SK-N-SH (cell line): ENCODE measurements around the gene PWWP2B. TPM values are rescaled to one million over a fixed set of nuclear protein-coding genes. Genes with fewer than 3 reads are reported as not detected.

Experiments used
- CTCF ChIA-PET: fragments of 300-600, 350-600 bp; formaldehyde crosslinking; extraction: SDS; loops from one replicate; lab custom pipeline; 2021; lab: Yijun Ruan, JAX
- POLR2A ChIA-PET: fragments of 350-600 bp; sonication (Branson Sonifier 250); formaldehyde crosslinking; extraction: SDS; loops from one replicate; lab custom pipeline; 2020; ENCODE audit warnings: antibody characterized with exemption, inconsistent platforms; lab: Yijun Ruan, JAX
- DNase-seq: peaks from one replicate; pipeline ENCODE4 v3.0.0; 2012
- H2AFZ ChIP-seq: fragments of 200-600 bp; sonication (generic); 2 replicates; pipeline ENCODE4 v1.8.1; 2016; ENCODE audit warnings: antibody characterized with exemption, mild to moderate bottlenecking, low read depth
- H3F3A ChIP-seq: fragments of 200-600 bp; sonication (generic); replicated peaks from 2 replicates; pipeline ENCODE3; 2016; ENCODE audit warnings: antibody characterized with exemption, mild to moderate bottlenecking; ENCODE audit not compliant: insufficient read depth
- H3K27ac ChIP-seq, 2 experiments: fragments of 200-500 bp in 1 of 2; fragments of 200-600 bp in 1 of 2; sonication (Bioruptor generic) in 1 of 2; sonication (generic), shearing (Covaris generic) in 1 of 2; 2 replicates each; pipeline versions ENCODE4 v1.5.1 to v1.6.1; 2014 to 2016; ENCODE audit warnings: low read depth in 2 of 2, inconsistent platforms in 1 of 2, low read length in 1 of 2, mild to moderate bottlenecking in 1 of 2, mixed read lengths in 1 of 2
- H3K27me3 ChIP-seq: fragments of 200-600 bp; sonication (generic), shearing (Covaris generic); 2 replicates; pipeline ENCODE4 v1.6.1; 2016; ENCODE audit warnings: mixed run types; ENCODE audit not compliant: insufficient read depth
- H3K36me3 ChIP-seq, 2 experiments: fragments of 200-500 bp in 1 of 2; fragments of 200-600 bp in 1 of 2; sonication (Bioruptor generic) in 1 of 2; sonication (generic) in 1 of 2; replicated peaks in 1 of 2; 2 replicates each; pipeline versions ENCODE3 to v1.5.1; 2014 to 2016; ENCODE audit warnings: low read length in 1 of 2, mild to moderate bottlenecking in 1 of 2; ENCODE audit not compliant: insufficient read depth in 2 of 2, control insufficient read depth in 1 of 2
- H3K4me1 ChIP-seq, 2 experiments: fragments of 200-500 bp in 1 of 2; fragments of 200-600 bp in 1 of 2; sonication (Bioruptor generic) in 1 of 2; sonication (generic), shearing (Covaris generic) in 1 of 2; 2 replicates each; pipeline versions ENCODE4 v1.5.1 to v1.6.1; 2014 to 2016; ENCODE audit warnings: low read depth in 1 of 2, low read length in 1 of 2, mixed run types in 1 of 2; ENCODE audit not compliant: insufficient read depth in 2 of 2, control insufficient read depth in 1 of 2
- H3K4me2 ChIP-seq: fragments of 200-600 bp; sonication (generic), shearing (Covaris generic); 2 replicates; pipeline ENCODE4 v1.6.1; 2017; ENCODE audit warnings: mixed run types
- H3K4me3 ChIP-seq, 2 experiments: fragments of 200-500 bp in 1 of 2; fragments of 200-600 bp in 1 of 2; sonication (Bioruptor generic) in 1 of 2; sonication (generic), shearing (Covaris generic) in 1 of 2; 2 replicates each; pipeline versions ENCODE4 v1.5.1 to v1.8.1; 2014 to 2016; ENCODE audit warnings: low read depth in 2 of 2, inconsistent platforms in 1 of 2, low read length in 1 of 2, mild to moderate bottlenecking in 1 of 2, mixed read lengths in 1 of 2, moderate library complexity in 1 of 2
- H3K79me2 ChIP-seq: fragments of 200-600 bp; sonication (generic); 2 replicates; pipeline ENCODE4 v1.8.1; 2017; ENCODE audit warnings: mild to moderate bottlenecking; ENCODE audit not compliant: insufficient read depth
- H3K9ac ChIP-seq: fragments of 200-600 bp; sonication (generic); 2 replicates; pipeline ENCODE4 v1.6.1; 2017; ENCODE audit warnings: mixed run types
- H3K9me2 ChIP-seq: fragments of 200-600 bp; sonication (generic); 2 replicates; pipeline ENCODE4 v1.6.1; 2017; ENCODE audit warnings: mixed run types
- H3K9me3 ChIP-seq: fragments of 200-600 bp; sonication (generic); 2 replicates; pipeline ENCODE4 v1.6.1; 2017; ENCODE audit warnings: mixed run types, mild to moderate bottlenecking, moderate library complexity
- H4K20me1 ChIP-seq: fragments of 200-600 bp; sonication (generic); 2 replicates; pipeline ENCODE4 v1.6.1; 2017; ENCODE audit warnings: mild to moderate bottlenecking, mixed run types; ENCODE audit not compliant: insufficient read depth
- ELF1 ChIP-seq: IDR thresholded peaks from 2 replicates; pipeline ENCODE4 v1.4.0; 2012
- EZH2phosphoT487 ChIP-seq: fragments of 200-600 bp; sonication (generic); IDR thresholded peaks from 2 replicates; pipeline ENCODE4 v1.6.1; 2017; ENCODE audit warnings: low read depth, mixed run types, mild to moderate bottlenecking, antibody characterized with exemption, moderate library complexity, borderline replicate concordance
- FOXJ3 ChIP-seq: sonication (generic); formaldehyde crosslinking; IDR thresholded peaks from 2 replicates; pipeline ENCODE4 v1.5.1; 2020; ENCODE audit warnings: mild to moderate bottlenecking, missing genetic modification reagents
- FOXM1 ChIP-seq: IDR thresholded peaks from 2 replicates; pipeline ENCODE4 v1.4.0; 2012; ENCODE audit warnings: low read depth, mild to moderate bottlenecking
- GATA2 ChIP-seq: sonication (generic); formaldehyde crosslinking; IDR thresholded peaks from 2 replicates; pipeline ENCODE4 v1.5.0; 2020; ENCODE audit warnings: mild to moderate bottlenecking, missing genetic modification reagents
- JUND ChIP-seq: IDR thresholded peaks from 2 replicates; pipeline ENCODE4 v1.4.0; 2012
- MXI1 ChIP-seq: IDR thresholded peaks from 2 replicates; pipeline ENCODE4 v1.6.1; 2012; ENCODE audit warnings: mild to moderate bottlenecking, low read depth, low read length, improper control_type of control experiment
- NFIC ChIP-seq: IDR thresholded peaks from 2 replicates; pipeline ENCODE4 v1.4.0; 2012; ENCODE audit warnings: borderline replicate concordance
- RCOR1 ChIP-seq: fragments of 150-350 bp; IDR thresholded peaks from 2 replicates; pipeline ENCODE4 v1.6.1; 2017; ENCODE audit warnings: antibody characterized with exemption, low read length
- RFX5 ChIP-seq: IDR thresholded peaks from 2 replicates; pipeline ENCODE4 v1.6.1; 2012; ENCODE audit warnings: mild to moderate bottlenecking, improper control_type of control experiment, low read length
- SIN3A ChIP-seq: IDR thresholded peaks from 2 replicates; pipeline ENCODE4 v1.6.1; 2012; ENCODE audit warnings: low read depth, mild to moderate bottlenecking, low read length, moderate library complexity, borderline replicate concordance
- ZBTB33 ChIP-seq: IDR thresholded peaks from 2 replicates; pipeline ENCODE4 v1.4.0; 2012; ENCODE audit warnings: low read depth, borderline replicate concordance
- WGBS: methylation state at CpG from one replicate; pipeline ENCODE4 v1.1.6; 2017; ENCODE audit warnings: low lambda C conversion rate; 5-methylcytosine and 5-hydroxymethylcytosine counted together
- polyA plus RNA-seq, 3 experiments: library from polyadenylated mRNA; depleted of rRNA; stranded (reverse); fragments of >200 nt; gene quantifications; 2 replicates each; pipeline ENCODE4 v1.2.3, GENCODE V29; 2012

The PWWP2B gene
- polyA plus RNA-seq, 1 of the 3 experiments (the other 2 are of a cell fraction), result 2.4 TPM

- Histone ChIP-seq H3F3A (peaks cover 3% of the 10 kb centered on the region), H3K27ac (peak overlapping the region in 1 of 2 experiments; percentile 28; a peak in 1 of 4 replicates), H3K9ac (no peak overlapping the region), H4K20me1 (no peaks in the 10 kb centered on the region), H3K36me3 (peaks cover 0 to 5% of the 10 kb centered on the region in 2 experiments), H3K9me2 (no peaks in the 10 kb centered on the region)
- WGBS, result 87% methylated on average over 9 of the region's 17 CpGs
- CTCF ChIA-PET, result no interaction called here
- POLR2A ChIA-PET, result no interaction called here
- DNase-seq, result no peak
- TF ChIP-seq MXI1, result no peak
- no peak for TF ChIP-seq JUND
- TF ChIP-seq NFIC, result no peak
- TF ChIP-seq ELF1, result no peak
- TF ChIP-seq EZH2phosphoT487, result no peak
- TF ChIP-seq, all 33 proteins: peak for 0
- peaks cover 11% of the 10 kb centered on the region; the same call in 1 of the 2 replicates for H3K79me2 ChIP-seq
- H3K4me2 ChIP-seq, result no peak overlapping the region
- H3K9me3 ChIP-seq, result no peaks in the 10 kb centered on the region
- no peak overlapping the region for H2AFZ ChIP-seq
- peaks cover 4 to 25% of the 10 kb centered on the region in 2 experiments; a peak in 2 of 4 replicates for H3K4me1 ChIP-seq
- H3K4me3 ChIP-seq, result no peak overlapping the region
- H3K27me3 ChIP-seq, result no peaks in the 10 kb centered on the region
These were observed 3.6 kb downstream of the PWWP2B start for GRCh38 chr10:132400547-132401151.

- no peak overlapping the region for H3K27ac ChIP-seq
- no peaks in the 10 kb centered on the region for H3K9me2 ChIP-seq
- H3K9ac ChIP-seq, result no peak overlapping the region
- no peak for DNase-seq
- no peaks in the 10 kb centered on the region for H4K20me1 ChIP-seq
- H3K27me3 ChIP-seq, result no peaks in the 10 kb centered on the region
- no peak overlapping the region for H3K4me3 ChIP-seq
- peaks cover 3% of the 10 kb centered on the region for H3F3A ChIP-seq
- peaks cover 0 to 13% of the 10 kb centered on the region in 2 experiments for H3K36me3 ChIP-seq
- TF ChIP-seq FOXJ3 (CRISPR knock-in tag) (no peak), RCOR1 (no peak), ZBTB33 (no peak), SIN3A (no peak), FOXM1 (no peak), RFX5 (no peak), GATA2 (CRISPR knock-in tag) (no peak)
- no peaks in the 10 kb centered on the region for H3K9me3 ChIP-seq
- H3K4me1 ChIP-seq, result peaks cover 4 to 21% of the 10 kb centered on the region in 2 experiments; a peak in 2 of 4 replicates
- POLR2A ChIA-PET, result no interaction called here
- CTCF ChIA-PET, result no interaction called here
- no peak overlapping the region for H3K4me2 ChIP-seq
- 96% methylated on average over 11 of the region's 20 CpGs for WGBS
- no peak overlapping the region for H2AFZ ChIP-seq
- peaks cover 11% of the 10 kb centered on the region; the same call in 1 of the 2 replicates for H3K79me2 ChIP-seq
These were observed 4.6 kb downstream of the PWWP2B start for GRCh38 chr10:132401401-132402118.
